Upper lobe of left lung (tissue), 6 donors: Measurements from ENCODE around the gene PARM1. TPM values are rescaled to one million over a fixed set of nuclear protein-coding genes. Genes with fewer than 3 reads are reported as not detected.

Experiments used
- ATAC-seq, 2 donors: fragments of 200-7000 bp; cut with Tn5 transposase; one replicate each; pipeline ENCODE4 v1.9.1; 2022; ENCODE audit warnings: mild to moderate bottlenecking in 2 of 2, moderate library complexity in 2 of 2; ENCODE audit not compliant: low FRiP score in 2 of 2
- DNase-seq, 2 donors: peaks; one replicate each; pipeline ENCODE4 v3.0.0-alpha.2; 2019 to 2020
- H3K27ac ChIP-seq, 4 donors: fragments of 200-600 bp; sonication (generic); one replicate each; pipeline ENCODE4 v1.5.1; 2016 to 2019
- H3K27me3 ChIP-seq, 4 donors: fragments of 200-600 bp; sonication (generic); one replicate each; pipeline ENCODE4 v1.5.1; 2017 to 2019
- H3K36me3 ChIP-seq, 4 donors: fragments of 200-600 bp; sonication (generic); one replicate each; pipeline ENCODE4 v1.5.1; 2016 to 2019
- H3K4me1 ChIP-seq, 4 donors: fragments of 200-600 bp; sonication (generic); one replicate each; pipeline ENCODE4 v1.5.1; 2018 to 2019
- H3K4me3 ChIP-seq, 4 donors: fragments of 200-600 bp; sonication (generic); one replicate each; pipeline ENCODE4 v1.5.1; 2017 to 2019; ENCODE audit warnings: mild to moderate bottlenecking in 2 of 4, moderate library complexity in 1 of 4
- H3K9me3 ChIP-seq, 4 donors: fragments of 200-600 bp; sonication (generic); one replicate each; pipeline ENCODE4 v1.5.1; 2018 to 2019
- EP300 ChIP-seq, 4 donors: sonication (generic); formaldehyde crosslinking; IDR thresholded peaks; one replicate each; pipeline ENCODE4 v1.5.1; 2017; ENCODE audit warnings: antibody characterized with exemption in 4 of 4, control low read depth in 2 of 4
- POLR2A ChIP-seq, 4 donors: fragments of 450-650 bp; IDR thresholded peaks; one replicate each; pipeline ENCODE4 v1.5.1; 2016 to 2017; ENCODE audit warnings: antibody characterized with exemption in 4 of 4, mild to moderate bottlenecking in 2 of 4
- POLR2AphosphoS5 ChIP-seq, 2 donors: sonication (generic); formaldehyde crosslinking; IDR thresholded peaks; one replicate each; pipeline ENCODE4 v1.5.1; 2017; ENCODE audit warnings: antibody characterized with exemption in 2 of 2
- WGBS, 2 donors: methylation state at CpG; one replicate each; pipeline ENCODE4 v1.1.5; 2017 to 2018; 5-methylcytosine and 5-hydroxymethylcytosine counted together
- total RNA-seq, 6 donors: library from RNA; depleted of rRNA in 4 of 6; stranded (reverse); fragments of >200 nt in 4 of 6; gene quantifications; one replicate each; pipeline versions ENCODE4 v1.1.0 to v1.2.1, GENCODE V29; 2016 to 2021
- TF ChIP-seq, protein P1 (sequence below), 6 experiments: fragments of 450-650 bp in 4 of 6; fragments of 200-600 bp in 2 of 6; sonication (generic) in 2 of 6; IDR thresholded peaks; one replicate each; pipeline ENCODE4 v1.5.1; 2016 to 2019; ENCODE audit warnings: antibody characterized with exemption in 6 of 6
- donor health status: DM: no; HTN: no; CAD: no; lungs with moderate emphysema.
- donor health status: DM: no; HTN: yes; CAD: no; lungs with severe emphysema.

The PARM1 gene
- total RNA-seq, 6 donors from 2014 or later: 36.7 to 137 (median 74.5) TPM

DNA sequence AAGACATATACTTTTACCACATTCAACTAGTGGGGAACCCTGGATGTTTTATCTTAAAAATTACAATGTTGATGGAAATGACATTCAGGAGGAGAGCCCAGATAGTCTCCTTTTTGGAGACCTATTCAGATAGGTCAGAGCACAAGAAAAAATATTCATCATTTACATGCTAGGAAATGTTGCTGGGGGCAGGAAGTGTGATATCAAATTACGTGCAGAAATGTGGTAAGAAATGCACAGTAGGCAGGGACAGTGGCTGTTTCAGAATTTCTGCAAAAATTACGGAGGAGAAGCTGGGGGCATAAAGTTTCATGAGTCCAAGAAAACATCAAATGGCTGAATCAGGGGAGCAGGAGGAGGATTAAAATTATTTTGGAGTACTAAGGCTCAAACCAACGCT, 8.2 kb downstream of the PARM1 start:
- no peak overlapping the region for H3K4me3 ChIP-seq
- no peaks in the 10 kb centered on the region for H3K36me3 ChIP-seq
- H3K27me3 ChIP-seq: no peaks in the 10 kb centered on the region
- H3K4me1 ChIP-seq: no peaks in the 10 kb centered on the region
- TF ChIP-seq, protein P1, sequence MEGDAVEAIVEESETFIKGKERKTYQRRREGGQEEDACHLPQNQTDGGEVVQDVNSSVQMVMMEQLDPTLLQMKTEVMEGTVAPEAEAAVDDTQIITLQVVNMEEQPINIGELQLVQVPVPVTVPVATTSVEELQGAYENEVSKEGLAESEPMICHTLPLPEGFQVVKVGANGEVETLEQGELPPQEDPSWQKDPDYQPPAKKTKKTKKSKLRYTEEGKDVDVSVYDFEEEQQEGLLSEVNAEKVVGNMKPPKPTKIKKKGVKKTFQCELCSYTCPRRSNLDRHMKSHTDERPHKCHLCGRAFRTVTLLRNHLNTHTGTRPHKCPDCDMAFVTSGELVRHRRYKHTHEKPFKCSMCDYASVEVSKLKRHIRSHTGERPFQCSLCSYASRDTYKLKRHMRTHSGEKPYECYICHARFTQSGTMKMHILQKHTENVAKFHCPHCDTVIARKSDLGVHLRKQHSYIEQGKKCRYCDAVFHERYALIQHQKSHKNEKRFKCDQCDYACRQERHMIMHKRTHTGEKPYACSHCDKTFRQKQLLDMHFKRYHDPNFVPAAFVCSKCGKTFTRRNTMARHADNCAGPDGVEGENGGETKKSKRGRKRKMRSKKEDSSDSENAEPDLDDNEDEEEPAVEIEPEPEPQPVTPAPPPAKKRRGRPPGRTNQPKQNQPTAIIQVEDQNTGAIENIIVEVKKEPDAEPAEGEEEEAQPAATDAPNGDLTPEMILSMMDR (IDR thresholded peaks at IDR 0.05): no peak
- TF ChIP-seq EP300 (IDR thresholded peaks at IDR 0.05) (no peak), POLR2AphosphoS5 (IDR thresholded peaks at IDR 0.05) (no peak)
- DNase-seq (no peak), ATAC-seq (no peak)
- 67 to 71% methylated on average over 3 of the region's 3 CpGs for WGBS, 2 donors
- H3K27ac ChIP-seq: no peak overlapping the region
- H3K9me3 ChIP-seq: no peaks in the 10 kb centered on the region

DNA sequence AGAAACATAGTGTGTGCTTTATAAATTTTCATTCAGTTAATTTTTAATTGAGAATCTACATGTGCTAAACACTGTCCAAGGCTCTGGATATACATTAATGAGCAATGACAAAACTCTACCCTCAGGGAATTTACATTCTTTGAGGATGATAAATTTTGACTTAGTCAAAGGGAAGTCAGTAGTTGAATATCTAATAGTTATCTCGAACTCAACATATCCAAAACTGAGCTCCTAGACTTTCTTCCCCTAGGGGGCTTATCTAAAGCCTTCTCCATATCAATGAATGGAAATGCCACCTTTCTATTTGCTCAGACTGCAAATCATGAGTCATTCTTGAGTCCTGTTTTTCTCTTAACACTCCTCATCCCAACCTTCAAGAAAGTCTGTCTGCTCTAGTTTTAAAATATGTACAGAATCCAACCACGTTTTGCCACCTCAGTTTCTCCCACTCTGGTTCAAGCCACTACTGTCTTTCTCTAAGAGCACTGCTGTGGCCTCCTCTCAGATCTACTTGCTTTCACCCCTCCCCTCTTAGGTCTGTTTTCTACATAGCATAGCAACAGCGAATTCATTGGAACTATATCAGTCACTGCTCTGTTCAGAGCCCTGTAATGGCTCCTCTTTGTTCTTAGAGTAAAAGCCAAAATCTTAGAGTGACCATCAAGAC, 9.5 kb downstream of the PARM1 start:
- Histone ChIP-seq H3K9me3 (no peaks in the 10 kb centered on the region), H3K27me3 (no peaks in the 10 kb centered on the region), H3K27ac (no peak overlapping the region), H3K4me3 (no peak overlapping the region), H3K36me3 (no peaks in the 10 kb centered on the region), H3K4me1 (peaks cover 0 to 3% (median 0%) of the 10 kb centered on the region in 4 donors)
- 75 to 84% methylated on average over 3 of the region's 3 CpGs for WGBS, 2 donors
- ATAC-seq (no peak), DNase-seq (no peak)
- no peak for TF ChIP-seq POLR2A (IDR thresholded peaks at IDR 0.05)
- TF ChIP-seq, protein P1 (IDR thresholded peaks at IDR 0.05): no peak
- no peak for TF ChIP-seq POLR2AphosphoS5 (IDR thresholded peaks at IDR 0.05)
- TF ChIP-seq EP300 (IDR thresholded peaks at IDR 0.05): no peak

DNA sequence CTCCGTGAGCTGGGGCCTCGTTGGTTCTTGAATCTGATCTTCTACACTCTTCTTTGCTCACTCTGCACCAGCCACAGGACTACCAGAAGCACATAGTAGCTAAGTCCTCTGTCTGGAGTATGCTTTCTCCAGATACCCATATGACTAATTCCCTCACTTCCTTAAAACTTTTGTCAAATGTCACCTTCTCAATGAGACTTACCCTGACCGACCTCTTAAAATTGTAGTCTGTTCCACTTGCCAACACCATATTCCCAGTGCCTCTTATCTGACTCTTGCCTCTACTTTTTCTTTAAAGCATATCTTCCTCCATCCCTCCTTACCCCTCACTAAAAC, 10.0 kb downstream of the PARM1 start:
- WGBS, 2 donors: 79 to 82% methylated on average over 3 of the region's 3 CpGs
- ATAC-seq (no peak), DNase-seq (no peak)
- H3K9me3 ChIP-seq: no peaks in the 10 kb centered on the region
- H3K4me3 ChIP-seq: no peak overlapping the region
- no peaks in the 10 kb centered on the region for H3K27me3 ChIP-seq
- peaks cover 0 to 6% (median under 1%) of the 10 kb centered on the region in 4 donors for H3K4me1 ChIP-seq
- H3K36me3 ChIP-seq: no peaks in the 10 kb centered on the region
- TF ChIP-seq POLR2A (IDR thresholded peaks at IDR 0.05) (no peak), POLR2AphosphoS5 (IDR thresholded peaks at IDR 0.05) (no peak), EP300 (IDR thresholded peaks at IDR 0.05) (no peak)
- TF ChIP-seq, protein P1 (IDR thresholded peaks at IDR 0.05): no peak
- H3K27ac ChIP-seq: no peak overlapping the region

DNA sequence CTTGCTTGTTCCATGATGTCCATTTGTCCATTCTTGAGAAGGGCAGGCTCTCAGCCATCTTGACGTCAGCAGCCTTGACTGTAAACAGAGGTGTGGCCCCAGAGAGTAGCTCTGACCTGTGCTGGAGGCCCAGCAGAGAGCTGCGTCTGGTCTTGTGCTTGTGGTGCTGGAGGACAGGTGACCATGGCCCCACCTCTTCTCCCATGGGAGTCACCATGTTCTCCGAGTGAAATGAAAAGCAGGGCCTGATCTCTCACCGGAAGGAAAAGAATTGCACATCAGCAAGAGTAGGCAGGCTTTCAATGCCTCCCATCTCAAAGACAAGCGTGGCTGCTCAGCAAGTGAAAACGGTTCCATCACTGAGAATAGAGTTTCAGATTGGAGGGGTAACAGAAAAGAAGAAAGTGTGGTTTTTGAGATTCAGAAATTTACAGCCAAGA, 11.5 kb downstream of the PARM1 start:
- H3K27ac ChIP-seq: no peak overlapping the region
- H3K4me3 ChIP-seq: no peak overlapping the region
- no peak for TF ChIP-seq POLR2AphosphoS5 (IDR thresholded peaks at IDR 0.05)
- TF ChIP-seq, protein P1 (IDR thresholded peaks at IDR 0.05): no peak
- no peak for TF ChIP-seq POLR2A (IDR thresholded peaks at IDR 0.05)
- peak in 1 of 4 donors; percentile 79 for TF ChIP-seq EP300 (IDR thresholded peaks at IDR 0.05)
- H3K9me3 ChIP-seq: no peaks in the 10 kb centered on the region
- ATAC-seq (peak; percentile 28 to 74), DNase-seq (peak in 1 of 2 donors; percentile 83)
- no peaks in the 10 kb centered on the region for H3K36me3 ChIP-seq
- H3K4me1 ChIP-seq: peaks cover 0 to 6% (median 1%) of the 10 kb centered on the region in 4 donors
- 65 to 70% methylated on average over 6 of the region's 6 CpGs for WGBS, 2 donors
- no peaks in the 10 kb centered on the region for H3K27me3 ChIP-seq

GRCh38 chr4:74946196-74946595, 13.3 kb downstream of the PARM1 start:
- DNase-seq (no peak), ATAC-seq (no peak)
- Histone ChIP-seq H3K4me3 (no peak overlapping the region), H3K27me3 (no peaks in the 10 kb centered on the region), H3K36me3 (no peaks in the 10 kb centered on the region), H3K9me3 (no peaks in the 10 kb centered on the region), H3K27ac (no peak overlapping the region), H3K4me1 (peaks cover 0 to 6% (median 1%) of the 10 kb centered on the region in 4 donors)
- TF ChIP-seq POLR2AphosphoS5 (IDR thresholded peaks at IDR 0.05) (no peak), POLR2A (IDR thresholded peaks at IDR 0.05) (no peak), EP300 (IDR thresholded peaks at IDR 0.05) (no peak)
- TF ChIP-seq, protein P1 (IDR thresholded peaks at IDR 0.05): no peak
- 57 to 60% methylated on average over 3 of the region's 3 CpGs for WGBS, 2 donors
